Caco-2 (cell line): ENCODE results near the gene CACNA1C. TPM values are rescaled to one million over a fixed set of nuclear protein-coding genes. Genes with fewer than 3 reads are reported as not detected.

ENCODE experiments used
- BruUV-seq: library from RNA; stranded (reverse); fragments of 400-500 nt; replicated peaks from 2 replicates; lab custom pipeline; 2021; lab: Mats Ljungman, UMichigan
- CTCF ChIA-PET: fragments of 300-600 bp; sonication (Branson Sonifier 250); formaldehyde crosslinking; loops from one replicate; lab custom pipeline; 2022; ENCODE audit warnings: antibody characterized with exemption; lab: Charles Lee
- POLR2A ChIA-PET: fragments of 300-600 bp; sonication (Branson Sonifier 250); formaldehyde crosslinking; loops from one replicate; lab custom pipeline; 2022; ENCODE audit warnings: antibody characterized with exemption; lab: Charles Lee
- DNase-seq, 2 experiments: peaks; one replicate each; pipeline versions ENCODE4 v3.0.0 to v3.0.0-alpha.2; 2020 to 2022
- H3K27me3 ChIP-seq: replicated peaks from 2 replicates; pipeline ENCODE4 v1.6.0; 2011; ENCODE audit warnings: low read length; ENCODE audit not compliant: control insufficient read depth, insufficient read depth
- H3K36me3 ChIP-seq: 2 replicates; pipeline ENCODE4 v1.5.1; 2011; ENCODE audit warnings: low read length; ENCODE audit not compliant: control insufficient read depth, insufficient read depth
- H3K4me1 ChIP-seq: fragments of 250-450 bp; sonication (Bioruptor Pico); 2 replicates; pipeline ENCODE4 v1.5.1; 2020; ENCODE audit warnings: mild to moderate bottlenecking
- H3K4me3 ChIP-seq: 2 replicates; pipeline ENCODE4 v1.5.1; 2011; ENCODE audit warnings: low read depth, mild to moderate bottlenecking, control low read depth, low read length
- H3K9me3 ChIP-seq: fragments of 250-450 bp; sonication (Bioruptor Pico); 2 replicates; pipeline ENCODE4 v1.5.1; 2020; ENCODE audit warnings: mild to moderate bottlenecking, moderate library complexity
- H3K27ac Mint-ChIP-seq: one replicate; pipeline ENCODE4 v1.8.0; 2022; ENCODE audit warnings: mixed read lengths; ENCODE audit not compliant: unreplicated experiment
- H3K27me3 Mint-ChIP-seq: one replicate; pipeline ENCODE4 v1.8.0; 2022; ENCODE audit warnings: mixed read lengths; ENCODE audit not compliant: insufficient read depth, unreplicated experiment
- H3K36me3 Mint-ChIP-seq: one replicate; pipeline ENCODE4 v1.8.0; 2022; ENCODE audit warnings: mild to moderate bottlenecking, mixed read lengths; ENCODE audit not compliant: insufficient read depth, unreplicated experiment
- H3K4me1 Mint-ChIP-seq: one replicate; pipeline ENCODE4 v1.8.0; 2022; ENCODE audit warnings: low read depth, mixed read lengths; ENCODE audit not compliant: unreplicated experiment
- H3K4me3 Mint-ChIP-seq: one replicate; pipeline ENCODE4 v1.8.0; 2022; ENCODE audit warnings: mild to moderate bottlenecking, moderate library complexity, mixed read lengths; ENCODE audit not compliant: unreplicated experiment
- H3K9me3 Mint-ChIP-seq: one replicate; pipeline ENCODE4 v1.8.0; 2022; ENCODE audit warnings: mixed read lengths; ENCODE audit not compliant: unreplicated experiment
- CTCF ChIP-seq, 2 experiments: fragments of 200-600 bp in 1 of 2; IDR thresholded peaks; 1 replicate in 1 of 2; 2 replicates in 1 of 2; pipeline versions ENCODE4 v1.5.1 to v1.8.0; 2011 to 2022; ENCODE audit warnings: antibody characterized with exemption in 1 of 2, control low read depth in 1 of 2, inconsistent platforms in 1 of 2, low read depth in 1 of 2, low read length in 1 of 2, mild to moderate bottlenecking in 1 of 2, moderate library complexity in 1 of 2; ENCODE audit not compliant: insufficient read depth in 1 of 2, severe bottlenecking in 1 of 2, unreplicated experiment in 1 of 2
- intact Hi-C: fragments of 100-400 bp; cut with micrococcal nuclease; formaldehyde crosslinking; loops from one replicate; pipeline ENCODE4 v1.10.0; 2022; ENCODE audit not compliant: unreplicated experiment
- total RNA-seq: library from RNA; stranded (reverse); gene quantifications from 2 replicates; pipeline ENCODE4 v1.2.3, GENCODE V29; 2022

The CACNA1C gene
- total RNA-seq, 1 experiment from 2014 or later: not detected

- POLR2A ChIA-PET: interaction anchor here (0.5 to 1.2 kb wide), 3 partner anchors 10 to 845 kb away, joined by 3 to 9 read pairs (median 3); no protein-coding TSS in a partner anchor
These were observed 48.5 kb upstream of the CACNA1C start, which contains the start of gene DCP1B for GRCh38 chr12:2004113-2004929. Gene DCP1B, minus strand, starts transcription at chr12:2004457. Its CDS starts 26 bp downstream, at chr12:2004431.

DNA sequence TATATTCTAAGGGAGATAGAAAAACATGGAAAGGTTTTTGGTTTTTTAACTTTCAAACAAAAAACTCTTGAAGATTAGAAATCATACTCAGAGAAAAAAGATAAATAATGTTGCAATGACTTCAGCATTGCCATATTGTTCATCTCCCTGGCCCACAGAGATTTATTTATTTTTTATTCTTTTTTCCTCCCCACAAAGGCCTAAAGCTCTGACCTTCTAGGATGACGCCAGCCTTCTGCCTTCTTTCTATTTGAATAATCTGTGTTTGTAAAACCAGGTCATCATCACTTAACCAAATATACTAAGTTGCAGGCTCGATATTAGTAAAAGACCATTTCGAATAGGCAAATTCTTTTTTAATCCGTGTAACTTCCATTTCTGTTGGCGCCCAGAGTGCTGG, 44.1 kb upstream of the CACNA1C start:
- Histone ChIP-seq H3K36me3 (no peaks in the 10 kb centered on the region), H3K27me3 (no peaks in the 10 kb centered on the region), H3K4me3 (no peak overlapping the region), H3K4me1 (no peaks in the 10 kb centered on the region), H3K9me3 (no peaks in the 10 kb centered on the region)
- no peak for TF ChIP-seq CTCF (IDR thresholded peaks at IDR 0.05; ENCODE audit: insufficient read depth in 1 of 2, low read depth in 1 of 2, low read length in 1 of 2, severe bottlenecking in 1 of 2, unreplicated experiment in 1 of 2)
- Mint-ChIP-seq H3K27me3 (peaks cover 7% of the 10 kb centered on the region), H3K4me3 (no peak overlapping the region), H3K36me3 (peaks cover 5% of the 10 kb centered on the region), H3K9me3 (no peaks in the 10 kb centered on the region), H3K27ac (no peak overlapping the region), H3K4me1 (peaks cover 3% of the 10 kb centered on the region)
- ChIA-PET POLR2A (no interaction called here), CTCF (no interaction called here)
- no TSS peak for BruUV-seq
- intact Hi-C loops: no loop called here
- DNase-seq: no peak

More at GRCh38 chr12:2004113-2004929, 48.5 kb upstream of the CACNA1C start, which contains the start of gene DCP1B:
- Histone ChIP-seq H3K36me3 (no peaks in the 10 kb centered on the region), H3K9me3 (no peaks in the 10 kb centered on the region), H3K27me3 (no peaks in the 10 kb centered on the region), H3K4me3 (peak within 1 kb of the TSS; percentile 81), H3K4me1 (peaks cover 9% of the 10 kb centered on the region)
- Mint-ChIP-seq H3K9me3 (no peaks in the 10 kb centered on the region), H3K27ac (peak within 1 kb of the TSS; percentile 96), H3K4me3 (peak within 1 kb of the TSS; percentile 95), H3K36me3 (peaks cover 5% of the 10 kb centered on the region), H3K27me3 (no peaks in the 10 kb centered on the region), H3K4me1 (peaks cover 7% of the 10 kb centered on the region)
- intact Hi-C loops: no loop called here
- peak; percentile 98 for DNase-seq
- no TSS peak for BruUV-seq
- CTCF ChIA-PET: interaction anchor here (0.6 to 1.2 kb wide), 6 partner anchors 9 to 352 kb away, joined by 3 to 6 read pairs (median 3); no protein-coding TSS in a partner anchor
- peak; percentile 13 to 27 for TF ChIP-seq CTCF (IDR thresholded peaks at IDR 0.05; ENCODE audit: insufficient read depth in 1 of 2, low read depth in 1 of 2, low read length in 1 of 2, severe bottlenecking in 1 of 2, unreplicated experiment in 1 of 2)

GRCh38 chr12:2009623-2010022, 43.2 kb upstream of the CACNA1C start:
- H3K27ac Mint-ChIP-seq: no peak overlapping the region
- peaks cover 1% of the 10 kb centered on the region for H3K36me3 Mint-ChIP-seq
- no peaks in the 10 kb centered on the region for H3K4me1 ChIP-seq
- CTCF ChIA-PET: no interaction called here
- intact Hi-C loops: no loop called here
- DNase-seq: no peak
- H3K4me1 Mint-ChIP-seq: no peaks in the 10 kb centered on the region
- POLR2A ChIA-PET: no interaction called here
- H3K36me3 ChIP-seq: no peaks in the 10 kb centered on the region
- no peak overlapping the region for H3K4me3 ChIP-seq
- no peaks in the 10 kb centered on the region for H3K27me3 ChIP-seq
- no peak overlapping the region for H3K4me3 Mint-ChIP-seq
- H3K9me3 Mint-ChIP-seq: no peaks in the 10 kb centered on the region
- no peaks in the 10 kb centered on the region for H3K9me3 ChIP-seq
- BruUV-seq: no TSS peak
- peak in 1 of 2 experiments; percentile 29 for TF ChIP-seq CTCF (IDR thresholded peaks at IDR 0.05; ENCODE audit: insufficient read depth in 1 of 2, low read depth in 1 of 2, low read length in 1 of 2, severe bottlenecking in 1 of 2, unreplicated experiment in 1 of 2)
- H3K27me3 Mint-ChIP-seq: peaks cover 7% of the 10 kb centered on the region
